ENCODE data around the gene CHCHD5. TPM values are rescaled to one million over a fixed set of nuclear protein-coding genes. Genes with fewer than 3 reads are reported as not detected.
A peak's percentile ranks its signal among the peaks of the same experiment; 100 is the strongest.
"Not testable (repeated sequence)": the region's sequence is repeated elsewhere in the genome, so short reads cannot be mapped to it uniquely, and the experiment has no call there.

CHCHD5 gene
- 29.4 TPM for polyA plus RNA-seq (2012; ENCODE audit: missing spikeins)

- TF ChIP-seq POLR2AphosphoS5 (IDR thresholded peaks at IDR 0.05; ENCODE audit: low read depth, low read length): peak; percentile 95
- TF ChIP-seq POLR2A (IDR thresholded peaks at IDR 0.05; ENCODE audit: low read depth, low read length): peak; percentile 86
- peak; percentile 69; the same call in 1 of the 2 replicates for TF ChIP-seq TAF1 (IDR thresholded peaks at IDR 0.05; ENCODE audit: borderline replicate concordance, low read depth, low read length)
- DNase-seq (ENCODE audit: insufficient read length) (peak; percentile 77), FAIRE-seq (peak; percentile 96)
These were observed at the start of gene CHCHD5 for GRCh38 chr2:112584134-112584890. Gene CHCHD5, plus strand, starts transcription at chr2:112584609. Its CDS starts 39 bp downstream, at chr2:112584648.

- FAIRE-seq: no peak
These were observed 49.6 kb upstream of the CHCHD5 start for GRCh38 chr2:112534826-112535225.

GRCh38 chr2:112536665-112537064 is 47.7 kb upstream of the CHCHD5 start:
- FAIRE-seq; DNase-seq (ENCODE audit: insufficient read length): not testable (repeated sequence)

More at GRCh38 chr2:112534826-112535225, 49.6 kb upstream of the CHCHD5 start:
- TF ChIP-seq TAF1 (IDR thresholded peaks at IDR 0.05; ENCODE audit: borderline replicate concordance, low read depth, low read length) (no peak), POLR2AphosphoS5 (IDR thresholded peaks at IDR 0.05; ENCODE audit: low read depth, low read length) (no peak), POLR2A (IDR thresholded peaks at IDR 0.05; ENCODE audit: low read depth, low read length) (no peak)
- no peak for DNase-seq (ENCODE audit: insufficient read length)

- no peak for FAIRE-seq
- TF ChIP-seq TAF1 (IDR thresholded peaks at IDR 0.05; ENCODE audit: borderline replicate concordance, low read depth, low read length) (no peak), POLR2AphosphoS5 (IDR thresholded peaks at IDR 0.05; ENCODE audit: low read depth, low read length) (no peak), POLR2A (IDR thresholded peaks at IDR 0.05; ENCODE audit: low read depth, low read length) (no peak)
These were observed 45.1 kb upstream of the CHCHD5 start for GRCh38 chr2:112539306-112539705.

GRCh38 chr2:112540906-112541305 is 43.5 kb upstream of the CHCHD5 start:
- TF ChIP-seq POLR2A (IDR thresholded peaks at IDR 0.05; ENCODE audit: low read depth, low read length) (no peak), POLR2AphosphoS5 (IDR thresholded peaks at IDR 0.05; ENCODE audit: low read depth, low read length) (no peak), TAF1 (IDR thresholded peaks at IDR 0.05; ENCODE audit: borderline replicate concordance, low read depth, low read length) (no peak)
- FAIRE-seq (no peak), DNase-seq (ENCODE audit: insufficient read length) (no peak)

More at GRCh38 chr2:112539306-112539705, 45.1 kb upstream of the CHCHD5 start:
- DNase-seq (ENCODE audit: insufficient read length): no peak

- FAIRE-seq (no peak), DNase-seq (ENCODE audit: insufficient read length) (no peak)
- TF ChIP-seq TAF1 (IDR thresholded peaks at IDR 0.05; ENCODE audit: borderline replicate concordance, low read depth, low read length): 0 out of 2 replicates have a peak, but pooled peaks have one; percentile 62
- TF ChIP-seq POLR2A (IDR thresholded peaks at IDR 0.05; ENCODE audit: low read depth, low read length): peak; percentile 90
- TF ChIP-seq POLR2AphosphoS5 (IDR thresholded peaks at IDR 0.05; ENCODE audit: low read depth, low read length): peak; percentile 84
These were observed 42.9 kb upstream of the CHCHD5 start for GRCh38 chr2:112541315-112542122.

- peak; percentile 73 for DNase-seq (ENCODE audit: insufficient read length)
- peak; percentile 94 for FAIRE-seq
- TF ChIP-seq TAF1 (IDR thresholded peaks at IDR 0.05; ENCODE audit: borderline replicate concordance, low read depth, low read length) (peak; percentile 87), POLR2AphosphoS5 (IDR thresholded peaks at IDR 0.05; ENCODE audit: low read depth, low read length) (peak; percentile 73; the same call in 1 of the 2 replicates), POLR2A (IDR thresholded peaks at IDR 0.05; ENCODE audit: low read depth, low read length) (peak; percentile 70)
These were observed 42.1 kb upstream of the CHCHD5 start, which contains the start of gene POLR1B for GRCh38 chr2:112542123-112542983. Gene POLR1B, plus strand, starts transcription at chr2:112542465. Its CDS starts 30 bp downstream, at chr2:112542495.

GRCh38 chr2:112542984-112543661 is 41.3 kb upstream of the CHCHD5 start:
- DNase-seq (ENCODE audit: insufficient read length): no peak
- FAIRE-seq: peak; percentile 68

GRCh38 chr2:112547333-112547732 is 37.1 kb upstream of the CHCHD5 start:
- FAIRE-seq (no peak), DNase-seq (ENCODE audit: insufficient read length) (no peak)
- TF ChIP-seq TAF1 (IDR thresholded peaks at IDR 0.05; ENCODE audit: borderline replicate concordance, low read depth, low read length) (no peak), POLR2A (IDR thresholded peaks at IDR 0.05; ENCODE audit: low read depth, low read length) (no peak), POLR2AphosphoS5 (IDR thresholded peaks at IDR 0.05; ENCODE audit: low read depth, low read length) (no peak)

More at GRCh38 chr2:112542984-112543661, 41.3 kb upstream of the CHCHD5 start:
- TF ChIP-seq POLR2AphosphoS5 (IDR thresholded peaks at IDR 0.05; ENCODE audit: low read depth, low read length) (no peak), TAF1 (IDR thresholded peaks at IDR 0.05; ENCODE audit: borderline replicate concordance, low read depth, low read length) (no peak), POLR2A (IDR thresholded peaks at IDR 0.05; ENCODE audit: low read depth, low read length) (no peak)

- no peak for TF ChIP-seq POLR2AphosphoS5 (IDR thresholded peaks at IDR 0.05; ENCODE audit: low read depth, low read length)
- no peak for TF ChIP-seq TAF1 (IDR thresholded peaks at IDR 0.05; ENCODE audit: borderline replicate concordance, low read depth, low read length)
- TF ChIP-seq POLR2A (IDR thresholded peaks at IDR 0.05; ENCODE audit: low read depth, low read length): no peak
- DNase-seq (ENCODE audit: insufficient read length) (no peak), FAIRE-seq (no peak)
These were observed 35.4 kb upstream of the CHCHD5 start for GRCh38 chr2:112548980-112549379.

All from GM12892 (cell line).